Astrocyte of the cerebellum (primary cell): ENCODE measurements around the gene RASL11A.

Experiments
- DNase-seq: peaks from one replicate; pipeline ENCODE4 v3.0.0-alpha.2; 2011; ENCODE audit warnings: low read depth
- H3K4me3 ChIP-seq: 2 replicates; pipeline ENCODE4 v1.5.1; 2011; ENCODE audit warnings: mild to moderate bottlenecking, low read depth, low read length, moderate library complexity
- in situ Hi-C: cut with HindIII; loops from 2 replicates; pipeline ENCODE4 v1.10.0; 2017; ENCODE audit warnings: low sequenced_read_pairs
- TF ChIP-seq, protein P1 (sequence below): IDR thresholded peaks from 2 replicates; pipeline ENCODE4 v1.5.1; 2012; ENCODE audit warnings: low read length, low read depth, moderate library complexity, mild to moderate bottlenecking; ENCODE audit errors: missing control alignments

The RASL11A gene

DNA sequence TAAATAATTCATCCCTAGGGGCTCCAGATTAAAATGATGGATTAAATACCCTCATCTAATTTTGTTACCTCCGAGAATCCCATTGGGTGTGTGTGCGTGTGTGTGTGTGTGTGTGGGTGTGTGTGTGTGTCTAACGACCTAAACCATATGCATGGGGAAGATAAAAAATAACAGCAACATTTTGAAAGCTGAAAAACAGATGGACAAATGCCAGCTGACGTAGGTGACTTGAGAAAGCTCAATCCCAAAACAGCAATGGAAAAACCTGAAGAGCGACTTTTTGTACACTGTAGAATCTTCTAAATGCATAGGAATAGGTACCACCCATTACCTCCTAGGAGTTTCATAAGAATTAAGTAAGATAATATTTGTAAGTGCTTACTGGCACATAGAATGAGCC is 27.9 kb upstream of the RASL11A start:
- DNase-seq: no peak
- in situ Hi-C loops: no loop called here
- H3K4me3 ChIP-seq: no peak overlapping the region
- TF ChIP-seq, protein P1, sequence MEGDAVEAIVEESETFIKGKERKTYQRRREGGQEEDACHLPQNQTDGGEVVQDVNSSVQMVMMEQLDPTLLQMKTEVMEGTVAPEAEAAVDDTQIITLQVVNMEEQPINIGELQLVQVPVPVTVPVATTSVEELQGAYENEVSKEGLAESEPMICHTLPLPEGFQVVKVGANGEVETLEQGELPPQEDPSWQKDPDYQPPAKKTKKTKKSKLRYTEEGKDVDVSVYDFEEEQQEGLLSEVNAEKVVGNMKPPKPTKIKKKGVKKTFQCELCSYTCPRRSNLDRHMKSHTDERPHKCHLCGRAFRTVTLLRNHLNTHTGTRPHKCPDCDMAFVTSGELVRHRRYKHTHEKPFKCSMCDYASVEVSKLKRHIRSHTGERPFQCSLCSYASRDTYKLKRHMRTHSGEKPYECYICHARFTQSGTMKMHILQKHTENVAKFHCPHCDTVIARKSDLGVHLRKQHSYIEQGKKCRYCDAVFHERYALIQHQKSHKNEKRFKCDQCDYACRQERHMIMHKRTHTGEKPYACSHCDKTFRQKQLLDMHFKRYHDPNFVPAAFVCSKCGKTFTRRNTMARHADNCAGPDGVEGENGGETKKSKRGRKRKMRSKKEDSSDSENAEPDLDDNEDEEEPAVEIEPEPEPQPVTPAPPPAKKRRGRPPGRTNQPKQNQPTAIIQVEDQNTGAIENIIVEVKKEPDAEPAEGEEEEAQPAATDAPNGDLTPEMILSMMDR: no peak

- DNase-seq: no peak
- TF ChIP-seq, protein P1: no peak
- no peak overlapping the region for H3K4me3 ChIP-seq
- in situ Hi-C loops: loop anchor here (5.0 kb wide), 1 partner anchor 83 kb away; no protein-coding TSS in a partner anchor
Observed at GRCh38 chr13:27245610-27246009, 25.0 kb upstream of the RASL11A start.

- H3K4me3 ChIP-seq: peak overlapping the region; percentile 92
- DNase-seq: no peak
- TF ChIP-seq, protein P1: no peak
- in situ Hi-C loops: no loop called here
Observed at GRCh38 chr13:27250833-27251165, 19.8 kb upstream of the RASL11A start.

DNA sequence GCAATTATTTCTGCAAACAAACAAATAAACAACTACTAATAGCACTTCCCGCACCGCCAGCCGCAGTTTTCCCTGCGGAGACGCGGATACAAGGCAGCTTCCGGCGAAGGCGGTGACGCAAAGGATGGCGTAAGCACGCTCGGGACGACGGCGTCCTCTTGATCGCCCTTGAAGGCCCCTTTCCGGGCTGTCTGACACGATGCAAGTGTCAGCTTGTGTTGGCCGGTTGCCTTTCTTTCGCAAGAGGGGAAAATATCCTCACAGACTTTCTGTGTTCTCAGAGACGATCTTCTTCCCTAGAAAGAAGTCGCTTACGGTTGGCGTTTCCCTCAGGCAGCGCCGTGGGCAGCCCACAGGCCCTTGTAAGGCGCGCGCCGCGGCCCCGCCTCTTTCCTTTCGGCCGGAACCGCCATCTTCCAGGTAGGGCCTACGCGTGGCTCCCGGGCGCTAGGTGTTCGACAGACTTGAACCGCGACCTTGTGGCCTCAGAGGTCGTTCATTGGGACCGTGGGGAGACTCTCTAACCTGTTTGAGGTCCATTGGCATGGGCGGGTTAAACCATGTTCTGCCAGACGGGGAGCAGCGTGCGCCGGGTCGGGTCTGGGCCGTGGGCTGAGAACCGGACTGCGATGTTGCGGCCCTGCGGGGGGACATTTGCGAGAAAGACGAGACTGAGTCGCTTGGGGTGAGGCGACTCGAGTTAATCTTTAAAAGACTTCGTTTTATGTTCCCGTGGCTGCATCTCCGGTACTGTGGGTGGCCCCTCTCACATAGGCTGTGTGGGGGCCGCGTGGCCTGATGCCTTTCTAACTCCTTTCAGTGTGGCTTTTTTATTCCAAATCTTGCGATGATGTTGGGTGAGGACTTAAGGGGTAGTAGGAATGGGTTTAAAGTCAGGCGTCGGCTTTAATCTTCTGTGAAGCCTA is 19.2 kb upstream of the RASL11A start, which contains the start of gene RPL21:
TSS of gene RPL21 (plus strand) at position 393 of the 926 bp plus-strand sequence. CDS start 2,219 bp downstream, outside the sequence.
- H3K4me3 ChIP-seq: peak within 1 kb of the TSS; percentile 92
- peak; percentile 96 for DNase-seq
- in situ Hi-C loops: no loop called here
- TF ChIP-seq, protein P1: no peak

GRCh38 chr13:27252467-27252866 is 18.2 kb upstream of the RASL11A start:
- TF ChIP-seq, protein P1: no peak
- peak overlapping the region; percentile 92 for H3K4me3 ChIP-seq
- in situ Hi-C loops: no loop called here
- DNase-seq: no peak

DNA sequence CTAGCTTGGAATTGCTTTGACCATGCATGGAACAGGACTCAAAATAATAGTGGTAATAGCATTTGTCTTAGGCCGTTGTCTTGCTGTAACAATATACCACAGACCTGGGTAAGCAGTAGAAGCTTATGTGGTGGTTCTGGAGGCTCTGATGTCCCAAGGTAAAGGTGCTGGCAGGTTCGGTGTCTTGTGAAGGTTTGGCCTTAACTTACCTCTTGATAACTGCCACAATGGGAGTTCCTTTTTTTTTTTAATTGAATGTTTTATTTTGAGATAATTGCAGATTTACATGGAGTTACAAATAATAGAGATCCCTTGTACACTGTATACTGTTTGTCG is 13.4 kb upstream of the RASL11A start:
- TF ChIP-seq, protein P1: no peak
- in situ Hi-C loops: no loop called here
- H3K4me3 ChIP-seq: no peak overlapping the region
- DNase-seq: no peak
